ENCODE data around the gene GP1BA.

GP1BA gene

DNA sequence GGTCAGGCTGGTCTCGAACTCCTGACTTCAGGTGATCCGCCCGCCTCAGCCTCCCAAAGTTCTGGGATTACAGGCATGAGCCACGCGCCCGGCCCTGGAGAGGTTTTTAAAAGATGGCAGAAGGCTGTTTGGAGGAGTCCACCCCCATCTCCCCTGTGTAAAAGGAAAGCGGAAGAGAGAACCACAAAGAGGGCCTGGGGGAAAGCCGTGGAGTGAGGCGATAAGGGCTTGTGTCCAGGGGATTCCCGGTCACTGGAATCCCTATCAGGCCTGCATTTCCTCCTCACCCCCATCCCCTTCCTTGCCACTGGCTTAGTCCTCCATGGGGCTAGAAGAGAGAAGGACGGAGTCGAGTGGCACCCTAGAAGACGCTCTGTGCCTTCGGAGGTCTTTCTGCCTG lies at the start of gene GP1BA:
Gene GP1BA (plus strand): TSS at position 315 of the 400 bp plus-strand sequence. CDS start 328 bp downstream, outside the sequence.
- TF ChIP-seq, protein P1, sequence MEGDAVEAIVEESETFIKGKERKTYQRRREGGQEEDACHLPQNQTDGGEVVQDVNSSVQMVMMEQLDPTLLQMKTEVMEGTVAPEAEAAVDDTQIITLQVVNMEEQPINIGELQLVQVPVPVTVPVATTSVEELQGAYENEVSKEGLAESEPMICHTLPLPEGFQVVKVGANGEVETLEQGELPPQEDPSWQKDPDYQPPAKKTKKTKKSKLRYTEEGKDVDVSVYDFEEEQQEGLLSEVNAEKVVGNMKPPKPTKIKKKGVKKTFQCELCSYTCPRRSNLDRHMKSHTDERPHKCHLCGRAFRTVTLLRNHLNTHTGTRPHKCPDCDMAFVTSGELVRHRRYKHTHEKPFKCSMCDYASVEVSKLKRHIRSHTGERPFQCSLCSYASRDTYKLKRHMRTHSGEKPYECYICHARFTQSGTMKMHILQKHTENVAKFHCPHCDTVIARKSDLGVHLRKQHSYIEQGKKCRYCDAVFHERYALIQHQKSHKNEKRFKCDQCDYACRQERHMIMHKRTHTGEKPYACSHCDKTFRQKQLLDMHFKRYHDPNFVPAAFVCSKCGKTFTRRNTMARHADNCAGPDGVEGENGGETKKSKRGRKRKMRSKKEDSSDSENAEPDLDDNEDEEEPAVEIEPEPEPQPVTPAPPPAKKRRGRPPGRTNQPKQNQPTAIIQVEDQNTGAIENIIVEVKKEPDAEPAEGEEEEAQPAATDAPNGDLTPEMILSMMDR (conservative IDR thresholded peaks at IDR 0.05): no peak
- no peak within 1 kb of the TSS for H3K27ac ChIP-seq

DNA sequence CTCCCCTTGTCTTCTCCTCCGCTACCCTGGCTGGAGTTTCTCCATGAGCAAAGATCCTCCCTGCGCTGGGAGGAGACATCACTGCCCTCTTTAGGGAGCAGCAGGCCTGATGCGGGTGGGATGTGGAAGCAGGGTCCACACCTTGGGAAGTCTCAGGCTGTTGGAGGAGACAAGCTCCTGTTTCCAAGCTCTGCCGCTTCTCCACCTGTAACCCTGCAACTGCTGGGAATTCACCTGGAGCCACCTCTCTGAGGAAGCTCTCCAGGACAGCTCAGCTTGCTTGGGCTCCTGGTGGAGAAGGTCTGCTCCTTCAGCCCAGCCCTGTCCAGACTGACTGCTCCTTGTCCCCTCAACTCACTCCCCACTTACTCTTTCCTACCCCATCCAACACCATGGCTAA lies 47.6 kb upstream of the GP1BA start:
- TF ChIP-seq, protein P1 (conservative IDR thresholded peaks at IDR 0.05): no peak
- no peak overlapping the region for H3K27ac ChIP-seq

DNA sequence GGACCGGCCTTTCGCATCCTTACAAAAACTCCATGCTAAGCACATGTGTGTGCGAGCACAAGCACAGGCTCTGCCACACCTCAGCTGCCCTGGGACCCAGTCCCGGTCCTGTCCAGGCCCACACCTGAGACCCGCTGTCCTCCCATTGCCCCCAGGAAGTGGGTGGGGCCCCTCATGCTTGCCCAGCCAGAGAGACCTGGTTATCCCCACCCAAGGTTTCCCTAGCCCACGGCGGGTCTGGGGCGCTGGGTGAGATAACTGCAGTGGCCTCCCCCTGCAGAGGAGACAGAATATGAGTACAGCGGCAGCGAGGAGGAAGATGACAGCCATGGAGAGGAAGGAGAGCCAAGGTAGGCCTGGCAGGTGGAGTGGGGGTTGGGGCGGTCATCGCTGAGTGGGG lies 45.2 kb upstream of the GP1BA start:
- no peak overlapping the region for H3K27ac ChIP-seq
- TF ChIP-seq, protein P1 (conservative IDR thresholded peaks at IDR 0.05): no peak

DNA sequence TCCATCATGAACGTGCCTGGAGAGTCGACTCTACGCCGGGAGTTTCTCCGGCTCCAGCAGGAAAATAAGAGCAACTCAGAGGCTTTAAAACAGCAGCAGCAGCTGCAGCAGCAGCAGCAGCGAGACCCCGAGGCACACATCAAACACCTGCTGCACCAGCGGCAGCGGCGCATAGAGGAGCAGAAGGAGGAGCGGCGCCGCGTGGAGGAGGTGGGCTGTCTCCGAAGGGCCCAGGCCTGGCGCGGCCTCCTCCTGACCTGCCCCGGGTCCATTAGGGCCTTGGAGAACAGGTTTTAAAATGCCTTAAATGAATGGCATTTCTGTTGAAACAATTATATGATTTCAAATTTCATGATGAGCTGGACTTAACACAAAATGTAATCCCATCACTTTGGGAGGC lies 44.5 kb upstream of the GP1BA start:
- H3K27ac ChIP-seq: no peak overlapping the region
- TF ChIP-seq, protein P1 (conservative IDR thresholded peaks at IDR 0.05): no peak

DNA sequence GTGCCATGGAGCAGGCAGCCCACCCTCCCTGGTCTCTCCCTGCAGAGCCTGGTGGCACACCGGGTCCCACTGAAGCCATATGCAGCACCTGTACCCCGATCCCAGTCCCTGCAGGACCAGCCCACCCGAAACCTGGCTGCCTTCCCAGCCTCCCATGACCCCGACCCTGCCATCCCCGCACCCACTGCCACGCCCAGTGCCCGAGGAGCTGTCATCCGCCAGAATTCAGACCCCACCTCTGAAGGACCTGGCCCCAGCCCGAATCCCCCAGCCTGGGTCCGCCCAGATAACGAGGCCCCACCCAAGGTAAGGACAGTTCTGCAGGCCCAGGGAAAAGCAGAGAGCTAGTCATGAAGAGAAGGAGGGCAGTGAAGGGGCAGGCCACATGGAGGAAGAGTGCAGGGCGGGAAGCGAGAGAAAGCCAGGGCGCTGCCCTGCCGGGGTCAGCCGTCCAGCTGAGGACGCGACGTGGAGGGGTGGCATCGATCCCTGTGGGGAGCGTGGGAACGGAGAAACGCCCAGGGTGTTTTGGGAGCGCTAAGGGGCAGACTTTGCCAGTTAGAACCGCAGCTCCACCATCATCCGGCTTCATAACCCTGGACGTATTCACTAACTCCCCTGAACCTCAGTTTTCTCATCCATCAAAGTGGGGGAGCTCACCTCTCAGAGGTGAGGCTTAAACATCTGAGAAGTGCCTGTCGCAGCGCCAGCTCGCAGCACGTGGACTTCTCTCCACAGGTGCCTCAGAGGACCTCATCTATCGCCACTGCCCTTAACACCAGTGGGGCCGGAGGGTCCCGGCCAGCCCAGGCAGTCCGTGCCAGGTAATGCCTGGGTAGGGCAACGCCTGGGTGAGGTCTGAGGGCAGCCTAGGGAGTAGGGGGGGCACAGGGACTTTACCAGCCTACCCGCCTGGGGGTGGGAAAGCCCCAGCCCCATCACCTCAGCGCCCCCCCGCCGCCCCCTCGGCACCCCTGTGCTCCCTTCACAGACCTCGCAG lies 40.4 kb upstream of the GP1BA start:
- no peak overlapping the region for H3K27ac ChIP-seq
- TF ChIP-seq, protein P1 (conservative IDR thresholded peaks at IDR 0.05): no peak

DNA sequence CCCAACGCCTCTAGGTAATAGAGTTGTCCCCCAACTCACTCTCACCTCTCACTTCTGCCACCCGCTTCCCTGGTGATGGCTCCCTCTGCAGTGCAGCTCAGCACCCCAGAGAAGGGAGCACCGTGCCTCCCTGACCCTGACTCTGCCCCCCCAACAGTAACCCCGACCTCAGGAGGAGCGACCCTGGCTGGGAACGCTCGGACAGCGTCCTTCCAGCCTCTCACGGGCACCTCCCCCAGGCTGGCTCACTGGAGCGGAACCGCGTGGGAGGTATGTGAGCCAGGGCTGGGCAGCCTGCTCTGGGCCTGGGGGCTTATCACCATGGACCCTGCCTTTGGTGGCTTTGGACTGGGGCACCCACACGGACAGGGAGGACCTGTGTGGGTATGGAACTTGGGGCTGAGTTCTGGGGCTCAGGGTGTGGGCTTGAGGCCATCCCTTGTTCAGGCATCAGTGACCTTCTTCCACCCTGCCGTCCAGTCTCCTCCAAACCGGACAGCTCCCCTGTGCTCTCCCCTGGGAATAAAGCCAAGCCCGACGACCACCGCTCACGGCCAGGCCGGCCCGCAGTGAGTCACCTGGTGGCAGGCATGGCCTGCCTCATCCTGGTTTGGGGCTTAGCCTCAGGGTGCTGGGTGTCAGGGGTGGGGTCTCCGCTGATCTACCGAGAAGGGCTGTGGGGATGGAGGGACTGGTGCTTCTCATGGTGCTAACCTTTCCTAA lies 39.4 kb upstream of the GP1BA start:
- no peak overlapping the region for H3K27ac ChIP-seq
- TF ChIP-seq, protein P1 (conservative IDR thresholded peaks at IDR 0.05): no peak

DNA sequence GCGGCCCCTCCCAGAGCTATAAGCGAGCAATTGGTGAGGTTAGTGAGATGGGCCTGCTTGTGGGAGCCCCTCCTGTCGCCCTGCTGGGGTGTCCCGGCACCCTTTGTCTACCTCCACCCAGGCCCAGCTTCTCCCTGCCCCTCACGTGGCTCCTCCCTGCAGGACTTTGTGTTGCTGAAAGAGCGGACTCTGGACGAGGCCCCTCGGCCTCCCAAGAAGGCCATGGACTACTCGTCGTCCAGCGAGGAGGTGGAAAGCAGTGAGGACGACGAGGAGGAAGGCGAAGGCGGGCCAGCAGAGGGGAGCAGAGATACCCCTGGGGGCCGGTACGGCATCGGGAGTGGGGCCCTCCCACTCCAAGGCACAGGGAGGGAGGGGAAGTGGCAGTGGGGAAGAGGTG lies 38.8 kb upstream of the GP1BA start:
- TF ChIP-seq, protein P1 (conservative IDR thresholded peaks at IDR 0.05): no peak
- H3K27ac ChIP-seq: no peak overlapping the region

Data from VCaP (cell line).